ENCODE results near the gene PTPN1. TPM values are rescaled to one million over a fixed set of nuclear protein-coding genes. Genes with fewer than 3 reads are reported as not detected.

Gene PTPN1
- total and polyA plus RNA-seq, 2 of the 13 experiments (the other 11 are each of a cell fraction or from before 2014, with no cell fraction given) = 17.7 to 37.2 TPM

DNA sequence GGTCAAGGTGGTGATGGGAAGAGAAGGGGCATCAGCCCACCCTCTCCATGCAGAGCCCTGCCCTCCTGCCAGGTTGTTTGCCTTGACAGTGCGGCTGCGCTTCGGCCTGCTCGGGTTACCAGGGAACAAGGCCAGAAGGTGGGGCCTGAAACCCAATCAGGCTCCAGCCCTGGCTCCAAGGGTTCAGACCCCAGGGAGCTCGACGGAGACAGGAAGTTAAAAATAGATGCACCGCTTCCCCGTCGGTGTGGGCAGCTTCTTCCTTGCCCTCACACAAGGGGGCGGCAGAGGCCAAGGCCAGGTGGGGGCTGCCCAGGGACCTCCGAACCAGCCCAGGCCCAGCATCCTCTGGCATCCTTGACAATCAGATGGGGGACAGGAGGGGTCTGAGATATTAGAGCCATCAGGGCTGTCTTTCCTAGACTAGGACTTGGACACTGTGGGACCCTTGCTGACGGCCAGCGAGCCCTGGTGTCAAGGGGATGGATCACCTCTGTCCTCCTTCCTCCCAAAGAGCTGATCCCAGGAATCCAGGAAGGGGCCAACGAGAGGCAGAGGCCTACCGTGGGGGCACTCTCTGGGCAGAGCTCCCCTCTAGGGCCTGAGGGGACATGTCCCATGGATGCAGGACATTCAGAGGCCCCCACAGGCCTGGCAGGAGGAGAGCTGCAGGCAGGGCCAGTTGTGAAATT lies 115.9 kb downstream of the PTPN1 start (continued):
- TF ChIP-seq EHMT2 (IDR thresholded peaks at IDR 0.05; ENCODE audit: borderline replicate concordance, low read depth, low read length) = no peak
- no peak for TF ChIP-seq SATB2 (CRISPR knock-in tag; IDR thresholded peaks at IDR 0.05)
- TF ChIP-seq, protein P1, sequence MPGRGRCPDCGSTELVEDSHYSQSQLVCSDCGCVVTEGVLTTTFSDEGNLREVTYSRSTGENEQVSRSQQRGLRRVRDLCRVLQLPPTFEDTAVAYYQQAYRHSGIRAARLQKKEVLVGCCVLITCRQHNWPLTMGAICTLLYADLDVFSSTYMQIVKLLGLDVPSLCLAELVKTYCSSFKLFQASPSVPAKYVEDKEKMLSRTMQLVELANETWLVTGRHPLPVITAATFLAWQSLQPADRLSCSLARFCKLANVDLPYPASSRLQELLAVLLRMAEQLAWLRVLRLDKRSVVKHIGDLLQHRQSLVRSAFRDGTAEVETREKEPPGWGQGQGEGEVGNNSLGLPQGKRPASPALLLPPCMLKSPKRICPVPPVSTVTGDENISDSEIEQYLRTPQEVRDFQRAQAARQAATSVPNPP (CRISPR knock-in tag; IDR thresholded peaks at IDR 0.05) = no peak
- TF ChIP-seq JUND (CRISPR knock-in tag; IDR thresholded peaks at IDR 0.05) = no peak
- no peak for TF ChIP-seq ZNF20 (CRISPR knock-in tag; IDR thresholded peaks at IDR 0.05)
- no peak for TF ChIP-seq CCAR2 (optimal IDR thresholded peaks at IDR 0.05; ENCODE audit: low read depth, low read length)
- TF ChIP-seq ZFX (CRISPR knock-in tag; IDR thresholded peaks at IDR 0.05; ENCODE audit: low read depth) = peak; percentile 62; the same call in 1 of the 2 replicates
- TF ChIP-seq, protein P2, sequence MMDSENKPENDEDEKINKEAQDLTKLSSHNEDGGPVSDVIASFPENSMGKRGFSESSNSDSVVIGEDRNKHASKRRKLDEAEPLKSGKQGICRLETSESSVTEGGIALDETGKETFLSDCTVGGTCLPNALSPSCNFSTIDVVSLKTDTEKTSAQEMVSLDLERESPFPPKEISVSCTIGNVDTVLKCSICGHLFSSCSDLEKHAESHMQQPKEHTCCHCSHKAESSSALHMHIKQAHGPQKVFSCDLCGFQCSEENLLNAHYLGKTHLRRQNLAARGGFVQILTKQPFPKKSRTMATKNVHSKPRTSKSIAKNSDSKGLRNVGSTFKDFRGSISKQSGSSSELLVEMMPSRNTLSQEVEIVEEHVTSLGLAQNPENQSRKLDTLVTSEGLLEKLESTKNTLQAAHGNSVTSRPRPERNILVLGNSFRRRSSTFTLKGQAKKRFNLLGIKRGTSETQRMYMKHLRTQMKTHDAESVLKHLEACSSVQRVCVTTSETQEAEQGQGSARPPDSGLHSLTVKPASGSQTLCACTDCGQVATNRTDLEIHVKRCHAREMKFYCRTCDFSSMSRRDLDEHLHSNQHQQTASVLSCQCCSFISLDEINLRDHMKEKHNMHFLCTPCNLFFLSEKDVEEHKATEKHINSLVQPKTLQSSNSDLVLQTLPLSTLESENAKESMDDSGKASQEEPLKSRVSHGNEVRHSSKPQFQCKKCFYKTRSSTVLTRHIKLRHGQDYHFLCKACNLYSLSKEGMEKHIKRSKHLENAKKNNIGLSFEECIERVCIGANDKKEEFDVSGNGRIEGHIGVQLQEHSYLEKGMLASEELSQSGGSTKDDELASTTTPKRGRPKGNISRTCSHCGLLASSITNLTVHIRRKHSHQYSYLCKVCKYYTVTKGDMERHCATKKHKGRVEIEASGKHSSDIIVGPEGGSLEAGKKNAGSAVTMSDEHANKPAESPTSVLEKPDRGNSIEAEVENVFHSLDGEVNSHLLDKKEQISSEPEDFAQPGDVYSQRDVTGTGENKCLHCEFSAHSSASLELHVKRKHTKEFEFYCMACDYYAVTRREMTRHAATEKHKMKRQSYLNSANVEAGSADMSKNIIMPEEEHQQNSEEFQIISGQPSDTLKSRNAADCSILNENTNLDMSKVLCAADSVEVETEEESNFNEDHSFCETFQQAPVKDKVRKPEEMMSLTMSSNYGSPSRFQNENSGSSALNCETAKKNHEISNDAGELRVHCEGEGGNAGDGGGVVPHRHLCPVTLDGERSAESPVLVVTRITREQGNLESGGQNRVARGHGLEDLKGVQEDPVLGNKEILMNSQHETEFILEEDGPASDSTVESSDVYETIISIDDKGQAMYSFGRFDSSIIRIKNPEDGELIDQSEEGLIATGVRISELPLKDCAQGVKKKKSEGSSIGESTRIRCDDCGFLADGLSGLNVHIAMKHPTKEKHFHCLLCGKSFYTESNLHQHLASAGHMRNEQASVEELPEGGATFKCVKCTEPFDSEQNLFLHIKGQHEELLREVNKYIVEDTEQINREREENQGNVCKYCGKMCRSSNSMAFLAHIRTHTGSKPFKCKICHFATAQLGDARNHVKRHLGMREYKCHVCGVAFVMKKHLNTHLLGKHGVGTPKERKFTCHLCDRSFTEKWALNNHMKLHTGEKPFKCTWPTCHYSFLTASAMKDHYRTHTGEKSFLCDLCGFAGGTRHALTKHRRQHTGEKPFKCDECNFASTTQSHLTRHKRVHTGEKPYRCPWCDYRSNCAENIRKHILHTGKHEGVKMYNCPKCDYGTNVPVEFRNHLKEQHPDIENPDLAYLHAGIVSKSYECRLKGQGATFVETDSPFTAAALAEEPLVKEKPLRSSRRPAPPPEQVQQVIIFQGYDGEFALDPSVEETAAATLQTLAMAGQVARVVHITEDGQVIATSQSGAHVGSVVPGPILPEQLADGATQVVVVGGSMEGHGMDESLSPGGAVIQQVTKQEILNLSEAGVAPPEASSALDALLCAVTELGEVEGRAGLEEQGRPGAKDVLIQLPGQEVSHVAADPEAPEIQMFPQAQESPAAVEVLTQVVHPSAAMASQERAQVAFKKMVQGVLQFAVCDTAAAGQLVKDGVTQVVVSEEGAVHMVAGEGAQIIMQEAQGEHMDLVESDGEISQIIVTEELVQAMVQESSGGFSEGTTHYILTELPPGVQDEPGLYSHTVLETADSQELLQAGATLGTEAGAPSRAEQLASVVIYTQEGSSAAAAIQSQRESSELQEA (CRISPR knock-in tag; IDR thresholded peaks at IDR 0.05; ENCODE audit: not compliant biosample characterization) = no peak
- no peak for TF ChIP-seq ZNF790 (CRISPR knock-in tag; IDR thresholded peaks at IDR 0.05; ENCODE audit: borderline replicate concordance)
- TF ChIP-seq NR3C1 (CRISPR knock-in tag; IDR thresholded peaks at IDR 0.05) = 0 out of 2 replicates have a peak, but pooled peaks have one; percentile 40
- TF ChIP-seq, protein P3, sequence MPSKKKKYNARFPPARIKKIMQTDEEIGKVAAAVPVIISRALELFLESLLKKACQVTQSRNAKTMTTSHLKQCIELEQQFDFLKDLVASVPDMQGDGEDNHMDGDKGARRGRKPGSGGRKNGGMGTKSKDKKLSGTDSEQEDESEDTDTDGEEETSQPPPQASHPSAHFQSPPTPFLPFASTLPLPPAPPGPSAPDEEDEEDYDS (CRISPR knock-in tag; IDR thresholded peaks at IDR 0.05) = peak; percentile 32; the same call in 1 of the 2 replicates
- TF ChIP-seq, protein P4, sequence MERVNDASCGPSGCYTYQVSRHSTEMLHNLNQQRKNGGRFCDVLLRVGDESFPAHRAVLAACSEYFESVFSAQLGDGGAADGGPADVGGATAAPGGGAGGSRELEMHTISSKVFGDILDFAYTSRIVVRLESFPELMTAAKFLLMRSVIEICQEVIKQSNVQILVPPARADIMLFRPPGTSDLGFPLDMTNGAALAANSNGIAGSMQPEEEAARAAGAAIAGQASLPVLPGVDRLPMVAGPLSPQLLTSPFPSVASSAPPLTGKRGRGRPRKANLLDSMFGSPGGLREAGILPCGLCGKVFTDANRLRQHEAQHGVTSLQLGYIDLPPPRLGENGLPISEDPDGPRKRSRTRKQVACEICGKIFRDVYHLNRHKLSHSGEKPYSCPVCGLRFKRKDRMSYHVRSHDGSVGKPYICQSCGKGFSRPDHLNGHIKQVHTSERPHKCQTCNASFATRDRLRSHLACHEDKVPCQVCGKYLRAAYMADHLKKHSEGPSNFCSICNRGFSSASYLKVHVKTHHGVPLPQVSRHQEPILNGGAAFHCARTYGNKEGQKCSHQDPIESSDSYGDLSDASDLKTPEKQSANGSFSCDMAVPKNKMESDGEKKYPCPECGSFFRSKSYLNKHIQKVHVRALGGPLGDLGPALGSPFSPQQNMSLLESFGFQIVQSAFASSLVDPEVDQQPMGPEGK (CRISPR knock-in tag; IDR thresholded peaks at IDR 0.05) = peak; percentile 89
- TF ChIP-seq, protein P5, sequence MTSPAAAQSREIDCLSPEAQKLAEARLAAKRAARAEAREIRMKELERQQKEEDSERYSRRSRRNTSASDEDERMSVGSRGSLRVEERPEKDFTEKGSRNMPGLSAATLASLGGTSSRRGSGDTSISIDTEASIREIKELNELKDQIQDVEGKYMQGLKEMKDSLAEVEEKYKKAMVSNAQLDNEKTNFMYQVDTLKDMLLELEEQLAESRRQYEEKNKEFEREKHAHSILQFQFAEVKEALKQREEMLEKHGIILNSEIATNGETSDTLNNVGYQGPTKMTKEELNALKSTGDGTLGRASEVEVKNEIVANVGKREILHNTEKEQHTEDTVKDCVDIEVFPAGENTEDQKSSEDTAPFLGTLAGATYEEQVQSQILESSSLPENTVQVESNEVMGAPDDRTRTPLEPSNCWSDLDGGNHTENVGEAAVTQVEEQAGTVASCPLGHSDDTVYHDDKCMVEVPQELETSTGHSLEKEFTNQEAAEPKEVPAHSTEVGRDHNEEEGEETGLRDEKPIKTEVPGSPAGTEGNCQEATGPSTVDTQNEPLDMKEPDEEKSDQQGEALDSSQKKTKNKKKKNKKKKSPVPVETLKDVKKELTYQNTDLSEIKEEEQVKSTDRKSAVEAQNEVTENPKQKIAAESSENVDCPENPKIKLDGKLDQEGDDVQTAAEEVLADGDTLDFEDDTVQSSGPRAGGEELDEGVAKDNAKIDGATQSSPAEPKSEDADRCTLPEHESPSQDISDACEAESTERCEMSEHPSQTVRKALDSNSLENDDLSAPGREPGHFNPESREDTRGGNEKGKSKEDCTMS (CRISPR knock-in tag; conservative IDR thresholded peaks at IDR 0.05) = no peak
- TF ChIP-seq ZNF441 (CRISPR knock-in tag; IDR thresholded peaks at IDR 0.05; ENCODE audit: borderline replicate concordance) = 0 out of 2 replicates have a peak, but pooled peaks have one; percentile 17
